Measurements from ENCODE around the gene PGLYRP4. TPM values are rescaled to one million over a fixed set of nuclear protein-coding genes. Genes with fewer than 3 reads are reported as not detected.
"Not testable (repeated sequence)": the region's sequence is repeated elsewhere in the genome, so short reads cannot be mapped to it uniquely, and the experiment has no call there.

PGLYRP4 gene
- total and polyA plus RNA-seq, 9 donors: not detected

GRCh38 chr1:153349363-153350320, 1.0 kb upstream of the PGLYRP4 start:
- Histone ChIP-seq H3K4me3 (no peak overlapping the region), H3K27ac (no peak overlapping the region), H3K36me3 (no peaks in the 10 kb centered on the region), H3K9me3 (no peaks in the 10 kb centered on the region), H3K27me3 (no peaks in the 10 kb centered on the region), H3K4me1 (ENCODE audit: insufficient read depth) (no peaks in the 10 kb centered on the region)
- WGBS, 3 donors: 64 to 68% (median 67%) methylated on average over 17 of the region's 17 CpGs
- no peak for DNase-seq
- intact Hi-C loops (cut with DNase I): loop anchor here (5.0 to 10.0 kb wide), 5 partner anchors 143 to 218 kb away; partner anchors contain the start of gene S100A2 (in 3 of the 4)
- TF ChIP-seq POLR2A (IDR thresholded peaks at IDR 0.05) (no peak), CTCF (IDR thresholded peaks at IDR 0.05) (no peak), EP300 (IDR thresholded peaks at IDR 0.05) (no peak)

- no peaks in the 10 kb centered on the region for H3K9me3 ChIP-seq
- no peak overlapping the region for H3K27ac ChIP-seq
- no peak for DNase-seq
- intact Hi-C loops (cut with DNase I): loop anchor here in 1 of 4 donors (5.0 kb wide), 1 partner anchor 149 kb away; no protein-coding TSS in a partner anchor
- no peak overlapping the region for H3K4me3 ChIP-seq
- WGBS, 3 donors: 69 to 75% (median 71%) methylated on average over 7 of the region's 7 CpGs
- H3K4me1 ChIP-seq (ENCODE audit: insufficient read depth): peaks cover 6% of the 10 kb centered on the region
- TF ChIP-seq POLR2A (IDR thresholded peaks at IDR 0.05): no peak
- no peak for TF ChIP-seq CTCF (IDR thresholded peaks at IDR 0.05)
- no peak for TF ChIP-seq EP300 (IDR thresholded peaks at IDR 0.05)
- no peaks in the 10 kb centered on the region for H3K36me3 ChIP-seq
- no peaks in the 10 kb centered on the region for H3K27me3 ChIP-seq
These were observed 785 bp downstream of the PGLYRP4 start for GRCh38 chr1:153347856-153348255.

- H3K27me3 ChIP-seq; H3K4me1 ChIP-seq (ENCODE audit: insufficient read depth); DNase-seq; H3K36me3 ChIP-seq; H3K9me3 ChIP-seq; H3K27ac ChIP-seq; H3K4me3 ChIP-seq: not testable (repeated sequence)
- WGBS, 3 donors: 72 to 73% (median 72%) methylated on average over 14 of the region's 14 CpGs
- intact Hi-C loops (cut with DNase I): loop anchor here in 1 of 4 donors (5.0 kb wide), 1 partner anchor 150 kb away; no protein-coding TSS in a partner anchor
These were observed 1.6 kb downstream of the PGLYRP4 start for GRCh38 chr1:153347049-153347448.

GRCh38 chr1:153346077-153346723, 2.4 kb downstream of the PGLYRP4 start:
- no peaks in the 10 kb centered on the region for H3K36me3 ChIP-seq
- no peak overlapping the region for H3K4me3 ChIP-seq
- H3K27me3 ChIP-seq: no peaks in the 10 kb centered on the region
- no peak for DNase-seq
- TF ChIP-seq CTCF (IDR thresholded peaks at IDR 0.05): no peak
- no peak for TF ChIP-seq EP300 (IDR thresholded peaks at IDR 0.05)
- no peak for TF ChIP-seq POLR2A (IDR thresholded peaks at IDR 0.05)
- 81 to 84% (median 83%) methylated on average over 6 of the region's 6 CpGs for WGBS, 3 donors
- H3K9me3 ChIP-seq: no peaks in the 10 kb centered on the region
- no peak overlapping the region for H3K27ac ChIP-seq
- peaks cover 6% of the 10 kb centered on the region for H3K4me1 ChIP-seq (ENCODE audit: insufficient read depth)
- intact Hi-C loops (cut with DNase I): loop anchor here in 1 of 4 donors (5.0 kb wide), 1 partner anchor 151 kb away; no protein-coding TSS in a partner anchor

All from ovary (tissue), 9 donors.